T-helper 9 cell (primary cell): ENCODE measurements around the gene CPNE9.

ENCODE experiments used
- DNase-seq: peaks from one replicate; pipeline ENCODE4 v3.0.0-alpha.2; 2020
- total RNA-seq, 2 donors: gene quantifications; one replicate each; lab custom pipeline; 2026; lab: John Stamatoyannopoulos, UW

CPNE9 gene
- 0.35 to 0.97 reads per million in 2 donors for total RNA-seq

- no peak for DNase-seq
Observed at GRCh38 chr3:9703736-9704346, at the start of gene CPNE9. Gene CPNE9, plus strand, starts transcription at chr3:9703833. Its CDS starts 164 bp downstream, at chr3:9703997.

GRCh38 chr3:9659849-9660248 lies 43.8 kb upstream of the CPNE9 start:
- DNase-seq, result no peak

- no peak for DNase-seq
Observed at GRCh38 chr3:9660972-9661371, 42.7 kb upstream of the CPNE9 start.

GRCh38 chr3:9664119-9664751 lies 39.4 kb upstream of the CPNE9 start:
- DNase-seq, result no peak

- DNase-seq, result no peak
Observed at GRCh38 chr3:9666704-9667445, 36.8 kb upstream of the CPNE9 start.

- DNase-seq, result no peak
Observed at GRCh38 chr3:9669277-9669676, 34.4 kb upstream of the CPNE9 start.

- DNase-seq, result no peak
Observed at GRCh38 chr3:9669720-9670432, 33.8 kb upstream of the CPNE9 start.

- DNase-seq, result no peak
Observed at GRCh38 chr3:9673082-9673481, 30.6 kb upstream of the CPNE9 start.

- DNase-seq, result no peak
Observed at GRCh38 chr3:9673752-9674151, 29.9 kb upstream of the CPNE9 start.

- DNase-seq, result no peak
Observed at GRCh38 chr3:9675736-9676290, 27.8 kb upstream of the CPNE9 start.

GRCh38 chr3:9676785-9677184 lies 26.8 kb upstream of the CPNE9 start:
- DNase-seq, result no peak

- no peak for DNase-seq
Observed at GRCh38 chr3:9678493-9678892, 25.1 kb upstream of the CPNE9 start.

- DNase-seq, result no peak
Observed at GRCh38 chr3:9679476-9680080, 24.1 kb upstream of the CPNE9 start.

GRCh38 chr3:9681011-9681722 lies 22.5 kb upstream of the CPNE9 start:
- DNase-seq, result no peak

- DNase-seq, result no peak
Observed at GRCh38 chr3:9681723-9682081, 21.9 kb upstream of the CPNE9 start.

- DNase-seq, result no peak
Observed at GRCh38 chr3:9682096-9682495, 21.5 kb upstream of the CPNE9 start.

- no peak for DNase-seq
Observed at GRCh38 chr3:9683426-9683825, 20.2 kb upstream of the CPNE9 start.

GRCh38 chr3:9685216-9686049 lies 18.2 kb upstream of the CPNE9 start:
- DNase-seq, result no peak

- DNase-seq, result no peak
Observed at GRCh38 chr3:9686050-9686550, 17.5 kb upstream of the CPNE9 start.

- no peak for DNase-seq
Observed at GRCh38 chr3:9686703-9687102, 16.9 kb upstream of the CPNE9 start.

GRCh38 chr3:9687514-9687913 lies 16.1 kb upstream of the CPNE9 start:
- DNase-seq, result no peak
